ENCODE measurements around the gene TC2N. TPM values are rescaled to one million over a fixed set of nuclear protein-coding genes. Genes with fewer than 3 reads are reported as not detected.
"Not testable (repeated sequence)": the region's sequence is repeated elsewhere in the genome, so short reads cannot be mapped to it uniquely, and the experiment has no call there.

Gene TC2N
- total RNA-seq, 1 experiment from 2014 or later: not detected

DNA sequence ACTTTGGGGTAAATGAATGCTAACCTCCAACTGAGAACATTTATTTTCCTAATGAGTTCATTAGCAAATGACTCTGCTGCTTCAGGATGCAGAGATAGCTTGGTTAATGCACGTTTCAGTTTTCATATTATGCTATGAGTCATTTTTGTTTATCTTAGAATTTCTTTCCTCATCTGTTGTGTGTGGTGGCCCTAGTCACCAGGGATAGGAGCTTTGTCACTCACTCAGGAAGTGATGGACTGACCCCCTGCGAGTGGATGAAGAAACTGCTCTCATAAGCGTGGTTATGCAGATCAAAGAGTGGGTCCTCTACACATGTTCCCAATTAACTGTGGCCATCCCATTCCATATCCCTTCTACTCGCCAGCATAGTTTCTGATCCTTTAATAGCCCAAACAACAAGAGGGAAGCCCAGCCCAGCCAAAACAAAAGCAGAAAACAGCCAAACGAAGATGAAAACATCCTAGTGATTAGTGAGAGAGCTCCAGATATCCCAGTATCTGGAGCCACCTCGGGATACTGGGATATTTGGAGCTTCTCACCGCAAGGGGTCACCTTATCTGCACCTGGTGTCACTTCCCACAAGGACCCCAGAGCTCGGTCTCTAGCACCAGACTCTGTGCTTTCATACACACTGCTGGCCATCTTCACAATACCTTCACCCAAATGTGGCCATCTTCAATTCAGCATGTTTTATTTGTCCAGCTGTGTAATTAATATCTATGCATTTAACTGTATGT is 8.6 kb downstream of the TC2N start:
- no peaks in the 10 kb centered on the region for H3K9me2 ChIP-seq (replicated peaks; ENCODE audit: insufficient read depth, low read length)
- H3K4me1 ChIP-seq (ENCODE audit: low read length): no peaks in the 10 kb centered on the region
- H2AFZ ChIP-seq (ENCODE audit: low read length): no peak overlapping the region
- no peak for DNase-seq
- H3K9me3 ChIP-seq (ENCODE audit: low read length): no peaks in the 10 kb centered on the region
- no peak overlapping the region for H3K4me2 ChIP-seq (ENCODE audit: low read depth, low read length, poor library complexity, severe bottlenecking)
- no peaks in the 10 kb centered on the region for H3K79me2 ChIP-seq (ENCODE audit: low read length)
- no peak overlapping the region for H3K9ac ChIP-seq (ENCODE audit: low read length)
- no peaks in the 10 kb centered on the region for H3K27me3 ChIP-seq (ENCODE audit: low read length)
- no peaks in the 10 kb centered on the region for H4K20me1 ChIP-seq (ENCODE audit: insufficient read depth, low read depth, low read length)
- no peak overlapping the region for H3K4me3 ChIP-seq (ENCODE audit: low read length)
- no peaks in the 10 kb centered on the region for H3K36me3 ChIP-seq (ENCODE audit: insufficient read depth, low read length)
- H3K27ac ChIP-seq (ENCODE audit: low read length): no peak overlapping the region

DNA sequence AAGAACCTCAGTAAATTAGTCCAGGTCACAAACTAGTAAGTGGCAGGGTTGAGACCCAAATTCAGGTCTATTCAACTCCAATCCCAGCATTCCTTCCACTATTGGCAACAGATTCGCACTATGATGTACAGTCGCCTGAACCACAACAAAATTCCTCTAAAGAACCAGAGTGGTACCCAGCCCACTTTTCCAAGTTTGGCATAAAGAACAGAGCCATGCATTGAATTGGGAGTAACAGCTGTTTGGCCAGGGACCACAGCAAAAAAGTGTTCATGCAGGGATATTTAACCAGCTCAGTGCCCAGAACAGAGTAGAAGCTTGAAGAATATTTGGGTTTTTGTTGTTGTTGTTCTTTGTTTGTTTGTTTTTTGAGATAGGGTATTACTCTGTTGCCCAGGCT is 9.7 kb downstream of the TC2N start:
- no peaks in the 10 kb centered on the region for H3K27me3 ChIP-seq (ENCODE audit: low read length)
- H3K9me3 ChIP-seq (ENCODE audit: low read length): no peaks in the 10 kb centered on the region
- H4K20me1 ChIP-seq (ENCODE audit: insufficient read depth, low read depth, low read length): no peaks in the 10 kb centered on the region
- H3K27ac ChIP-seq (ENCODE audit: low read length): no peak overlapping the region
- no peaks in the 10 kb centered on the region for H3K9me2 ChIP-seq (replicated peaks; ENCODE audit: insufficient read depth, low read length)
- H3K4me2 ChIP-seq (ENCODE audit: low read depth, low read length, poor library complexity, severe bottlenecking): no peak overlapping the region
- H2AFZ ChIP-seq (ENCODE audit: low read length): no peak overlapping the region
- H3K4me3 ChIP-seq (ENCODE audit: low read length): no peak overlapping the region
- no peaks in the 10 kb centered on the region for H3K79me2 ChIP-seq (ENCODE audit: low read length)
- no peak overlapping the region for H3K9ac ChIP-seq (ENCODE audit: low read length)
- no peaks in the 10 kb centered on the region for H3K4me1 ChIP-seq (ENCODE audit: low read length)
- no peaks in the 10 kb centered on the region for H3K36me3 ChIP-seq (ENCODE audit: insufficient read depth, low read length)
- no peak for DNase-seq

DNA sequence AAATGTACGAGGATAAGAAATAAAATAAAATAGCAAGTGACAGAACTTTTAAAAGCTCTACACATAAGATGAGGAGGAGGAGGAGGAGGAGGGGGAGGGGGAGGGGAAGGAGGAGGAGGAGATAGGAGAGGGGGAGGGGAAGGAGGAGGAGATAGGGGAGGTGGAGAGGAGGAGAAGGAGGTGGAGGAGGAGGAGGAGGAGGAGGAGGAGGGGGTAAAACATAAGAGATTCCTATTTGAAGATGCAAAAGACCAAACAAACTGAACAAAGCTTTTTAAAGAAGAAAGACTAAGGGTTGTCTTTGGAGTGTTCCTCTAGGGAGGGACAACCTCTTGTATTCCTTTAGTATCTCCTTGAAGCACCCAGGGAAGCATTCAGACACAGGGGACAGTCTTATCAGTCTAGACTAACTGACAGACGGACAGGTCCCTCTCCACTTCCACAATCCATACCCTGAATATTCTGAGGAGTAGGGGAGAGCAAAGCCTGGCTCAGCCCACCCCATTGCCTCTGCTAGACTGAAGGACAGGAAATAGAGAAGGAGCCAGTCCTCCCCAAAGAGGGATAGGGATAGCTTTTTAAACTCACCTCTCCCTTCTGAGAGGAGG is 12.9 kb downstream of the TC2N start:
- Histone ChIP-seq H3K27ac (ENCODE audit: low read length) (no peak overlapping the region), H3K27me3 (ENCODE audit: low read length) (no peaks in the 10 kb centered on the region), H3K79me2 (ENCODE audit: low read length) (no peaks in the 10 kb centered on the region), H3K9me3 (ENCODE audit: low read length) (no peaks in the 10 kb centered on the region), H3K9ac (ENCODE audit: low read length) (no peak overlapping the region), H3K36me3 (ENCODE audit: insufficient read depth, low read length) (no peaks in the 10 kb centered on the region), H4K20me1 (ENCODE audit: insufficient read depth, low read depth, low read length) (no peaks in the 10 kb centered on the region), H3K4me1 (ENCODE audit: low read length) (no peaks in the 10 kb centered on the region), H3K9me2 (replicated peaks; ENCODE audit: insufficient read depth, low read length) (no peaks in the 10 kb centered on the region), H3K4me3 (ENCODE audit: low read length) (no peak overlapping the region), H3K4me2 (ENCODE audit: low read depth, low read length, poor library complexity, severe bottlenecking) (no peak overlapping the region), H2AFZ (ENCODE audit: low read length) (no peak overlapping the region)
- DNase-seq: no peak

GRCh38 chr14:91851563-91851962 is 15.8 kb downstream of the TC2N start:
- Histone ChIP-seq H3K9me3 (ENCODE audit: low read length) (no peaks in the 10 kb centered on the region), H3K4me1 (ENCODE audit: low read length) (no peaks in the 10 kb centered on the region), H4K20me1 (ENCODE audit: insufficient read depth, low read depth, low read length) (no peaks in the 10 kb centered on the region), H2AFZ (ENCODE audit: low read length) (no peak overlapping the region), H3K27ac (ENCODE audit: low read length) (no peak overlapping the region), H3K4me2 (ENCODE audit: low read depth, low read length, poor library complexity, severe bottlenecking) (no peak overlapping the region), H3K79me2 (ENCODE audit: low read length) (no peaks in the 10 kb centered on the region), H3K27me3 (ENCODE audit: low read length) (no peaks in the 10 kb centered on the region), H3K9me2 (replicated peaks; ENCODE audit: insufficient read depth, low read length) (no peaks in the 10 kb centered on the region), H3K9ac (ENCODE audit: low read length) (no peak overlapping the region), H3K4me3 (ENCODE audit: low read length) (no peak overlapping the region), H3K36me3 (ENCODE audit: insufficient read depth, low read length) (no peaks in the 10 kb centered on the region)
- DNase-seq: no peak

DNA sequence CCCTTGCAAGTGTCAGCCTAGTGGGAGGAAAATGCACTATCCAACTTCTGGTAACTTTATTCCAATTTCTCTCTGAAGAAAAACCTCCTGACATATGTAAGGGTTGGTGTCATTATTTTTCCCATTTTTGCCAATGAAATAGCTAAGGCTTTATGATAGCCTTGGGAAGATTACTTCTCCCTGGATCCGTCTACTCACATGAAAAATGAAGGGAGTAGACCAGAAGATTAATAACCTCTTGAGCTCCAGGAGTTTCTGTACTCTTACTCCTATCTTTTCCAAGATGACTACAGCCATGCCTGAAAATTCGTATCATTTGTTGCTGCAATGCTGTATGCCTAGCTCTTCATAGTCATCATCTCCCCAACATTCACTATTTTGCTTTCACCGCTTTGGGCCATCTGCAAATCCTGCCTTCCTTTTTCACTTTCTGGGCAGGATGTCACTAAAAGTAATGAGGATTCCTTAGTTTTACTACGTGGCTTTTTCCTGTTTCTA is 18.8 kb downstream of the TC2N start:
- no peak overlapping the region for H3K4me3 ChIP-seq (ENCODE audit: low read length)
- no peaks in the 10 kb centered on the region for H4K20me1 ChIP-seq (ENCODE audit: insufficient read depth, low read depth, low read length)
- H3K9me3 ChIP-seq (ENCODE audit: low read length): no peaks in the 10 kb centered on the region
- no peak overlapping the region for H3K4me2 ChIP-seq (ENCODE audit: low read depth, low read length, poor library complexity, severe bottlenecking)
- H3K4me1 ChIP-seq (ENCODE audit: low read length): no peaks in the 10 kb centered on the region
- no peak overlapping the region for H2AFZ ChIP-seq (ENCODE audit: low read length)
- H3K27ac ChIP-seq (ENCODE audit: low read length): no peak overlapping the region
- H3K79me2 ChIP-seq (ENCODE audit: low read length): no peaks in the 10 kb centered on the region
- no peaks in the 10 kb centered on the region for H3K9me2 ChIP-seq (replicated peaks; ENCODE audit: insufficient read depth, low read length)
- DNase-seq: no peak
- H3K27me3 ChIP-seq (ENCODE audit: low read length): no peaks in the 10 kb centered on the region
- H3K36me3 ChIP-seq (ENCODE audit: insufficient read depth, low read length): no peaks in the 10 kb centered on the region
- no peak overlapping the region for H3K9ac ChIP-seq (ENCODE audit: low read length)

- no peak overlapping the region for H3K9ac ChIP-seq (ENCODE audit: low read length)
- no peak overlapping the region for H3K4me3 ChIP-seq (ENCODE audit: low read length)
- H3K4me1 ChIP-seq (ENCODE audit: low read length): no peaks in the 10 kb centered on the region
- no peak overlapping the region for H2AFZ ChIP-seq (ENCODE audit: low read length)
- no peak overlapping the region for H3K27ac ChIP-seq (ENCODE audit: low read length)
- H3K9me2 ChIP-seq (replicated peaks; ENCODE audit: insufficient read depth, low read length): no peaks in the 10 kb centered on the region
- H3K36me3 ChIP-seq (ENCODE audit: insufficient read depth, low read length): no peaks in the 10 kb centered on the region
- no peaks in the 10 kb centered on the region for H3K9me3 ChIP-seq (ENCODE audit: low read length)
- DNase-seq: no peak
- H3K79me2 ChIP-seq (ENCODE audit: low read length): no peaks in the 10 kb centered on the region
- no peaks in the 10 kb centered on the region for H3K27me3 ChIP-seq (ENCODE audit: low read length)
- H4K20me1 ChIP-seq (ENCODE audit: insufficient read depth, low read depth, low read length): no peaks in the 10 kb centered on the region
- H3K4me2 ChIP-seq (ENCODE audit: low read depth, low read length, poor library complexity, severe bottlenecking): no peak overlapping the region
Measured at GRCh38 chr14:91847693-91848092, 19.6 kb downstream of the TC2N start.

- no peaks in the 10 kb centered on the region for H4K20me1 ChIP-seq (ENCODE audit: insufficient read depth, low read depth, low read length)
- no peaks in the 10 kb centered on the region for H3K4me1 ChIP-seq (ENCODE audit: low read length)
- H3K4me2 ChIP-seq (ENCODE audit: low read depth, low read length, poor library complexity, severe bottlenecking): no peak overlapping the region
- H3K9me2 ChIP-seq (replicated peaks; ENCODE audit: insufficient read depth, low read length): no peaks in the 10 kb centered on the region
- DNase-seq: no peak
- H3K79me2 ChIP-seq (ENCODE audit: low read length): no peaks in the 10 kb centered on the region
- H3K9me3 ChIP-seq (ENCODE audit: low read length): no peaks in the 10 kb centered on the region
- H2AFZ ChIP-seq (ENCODE audit: low read length): no peak overlapping the region
- H3K27me3 ChIP-seq (ENCODE audit: low read length): no peaks in the 10 kb centered on the region
- H3K27ac ChIP-seq (ENCODE audit: low read length): no peak overlapping the region
- H3K9ac ChIP-seq (ENCODE audit: low read length): no peak overlapping the region
- no peaks in the 10 kb centered on the region for H3K36me3 ChIP-seq (ENCODE audit: insufficient read depth, low read length)
- H3K4me3 ChIP-seq (ENCODE audit: low read length): no peak overlapping the region
Measured at GRCh38 chr14:91845652-91846051, 21.7 kb downstream of the TC2N start.

DNA sequence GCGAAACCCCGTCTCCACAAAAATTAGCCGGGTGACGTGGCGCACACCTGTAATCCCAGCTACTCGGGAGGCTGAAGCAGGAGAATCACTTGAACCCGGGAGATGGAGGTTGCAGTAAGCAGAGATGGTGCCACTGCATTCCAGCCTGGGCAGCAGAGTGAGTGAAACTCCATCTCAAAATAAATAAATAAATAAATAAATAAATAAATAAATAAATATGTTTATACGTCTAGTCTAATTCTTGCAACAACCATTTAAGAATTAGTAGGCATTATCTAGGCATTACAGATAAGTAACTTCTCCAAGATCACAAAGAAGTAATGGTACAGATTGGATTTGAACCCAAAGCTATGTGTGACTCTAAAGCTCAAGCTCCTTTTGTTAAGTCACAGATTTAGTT is 22.3 kb downstream of the TC2N start:
- H3K4me2 ChIP-seq (ENCODE audit: low read depth, low read length, poor library complexity, severe bottlenecking); H3K79me2 ChIP-seq (ENCODE audit: low read length); H3K4me3 ChIP-seq (ENCODE audit: low read length); H3K4me1 ChIP-seq (ENCODE audit: low read length); H2AFZ ChIP-seq (ENCODE audit: low read length); H3K36me3 ChIP-seq (ENCODE audit: insufficient read depth, low read length); H3K27ac ChIP-seq (ENCODE audit: low read length); H3K27me3 ChIP-seq (ENCODE audit: low read length); DNase-seq; H4K20me1 ChIP-seq (ENCODE audit: insufficient read depth, low read depth, low read length); H3K9ac ChIP-seq (ENCODE audit: low read length); H3K9me3 ChIP-seq (ENCODE audit: low read length); H3K9me2 ChIP-seq (replicated peaks; ENCODE audit: insufficient read depth, low read length): not testable (repeated sequence)

Measured in Karpas-422 (cell line).